GM12878 (cell line): ENCODE results near the gene PTGFRN.

Experiments
- CHD4 ChIP-seq: fragments of 200-600 bp; sonication (generic); IDR thresholded peaks from 2 replicates; pipeline ENCODE4 v1.6.1; 2016; ENCODE audit warnings: mild to moderate bottlenecking
- HCFC1 ChIP-seq: fragments of 150-350 bp; IDR thresholded peaks from 2 replicates; pipeline ENCODE4 v1.6.1; 2014; ENCODE audit warnings: low read length
- POLR2AphosphoS5 ChIP-seq: IDR thresholded peaks from 2 replicates; pipeline ENCODE4 v1.6.1; 2011; ENCODE audit warnings: mild to moderate bottlenecking, low read length, inconsistent platforms
- SRF ChIP-seq, 2 experiments: IDR thresholded peaks; 2 replicates each; pipeline ENCODE4 v1.6.1; 2011; ENCODE audit warnings: low read depth in 2 of 2, low read length in 2 of 2, mild to moderate bottlenecking in 1 of 2, moderate library complexity in 1 of 2
- SUZ12 ChIP-seq: fragments of 200-600 bp; sonication (generic); IDR thresholded peaks from one replicate; pipeline ENCODE4 v1.6.1; 2018; ENCODE audit warnings: antibody characterized with exemption, mild to moderate bottlenecking; ENCODE audit not compliant: unreplicated experiment
- TF ChIP-seq, protein P1 (sequence below): IDR thresholded peaks from 2 replicates; pipeline ENCODE4 v1.6.1; 2012; ENCODE audit warnings: mild to moderate bottlenecking, low read depth, low read length
- TF ChIP-seq, protein P2 (sequence below), 3 experiments: IDR thresholded peaks in 2 of 3; conservative IDR thresholded peaks in 1 of 3; 2 replicates each; pipeline ENCODE4 v1.5.1; 2011; ENCODE audit warnings: low read depth in 3 of 3, low read length in 3 of 3, mild to moderate bottlenecking in 3 of 3, control low read depth in 2 of 3, moderate library complexity in 2 of 3, inconsistent platforms in 1 of 3, mixed read lengths in 1 of 3; ENCODE audit not compliant: control insufficient read depth in 2 of 3, insufficient read depth in 1 of 3; ENCODE audit errors: extremely low read depth in 1 of 3

DNA sequence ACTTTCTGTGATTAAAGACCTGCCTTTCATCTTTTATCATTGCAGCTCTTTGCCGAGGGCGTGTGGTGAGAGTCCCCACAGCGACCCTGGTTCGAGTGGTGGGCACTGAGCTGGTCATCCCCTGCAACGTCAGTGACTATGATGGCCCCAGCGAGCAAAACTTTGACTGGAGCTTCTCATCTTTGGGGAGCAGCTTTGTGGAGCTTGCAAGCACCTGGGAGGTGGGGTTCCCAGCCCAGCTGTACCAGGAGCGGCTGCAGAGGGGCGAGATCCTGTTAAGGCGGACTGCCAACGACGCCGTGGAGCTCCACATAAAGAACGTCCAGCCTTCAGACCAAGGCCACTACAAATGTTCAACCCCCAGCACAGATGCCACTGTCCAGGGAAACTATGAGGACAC is 32.0 kb downstream of the PTGFRN start:
- TF ChIP-seq, protein P1, sequence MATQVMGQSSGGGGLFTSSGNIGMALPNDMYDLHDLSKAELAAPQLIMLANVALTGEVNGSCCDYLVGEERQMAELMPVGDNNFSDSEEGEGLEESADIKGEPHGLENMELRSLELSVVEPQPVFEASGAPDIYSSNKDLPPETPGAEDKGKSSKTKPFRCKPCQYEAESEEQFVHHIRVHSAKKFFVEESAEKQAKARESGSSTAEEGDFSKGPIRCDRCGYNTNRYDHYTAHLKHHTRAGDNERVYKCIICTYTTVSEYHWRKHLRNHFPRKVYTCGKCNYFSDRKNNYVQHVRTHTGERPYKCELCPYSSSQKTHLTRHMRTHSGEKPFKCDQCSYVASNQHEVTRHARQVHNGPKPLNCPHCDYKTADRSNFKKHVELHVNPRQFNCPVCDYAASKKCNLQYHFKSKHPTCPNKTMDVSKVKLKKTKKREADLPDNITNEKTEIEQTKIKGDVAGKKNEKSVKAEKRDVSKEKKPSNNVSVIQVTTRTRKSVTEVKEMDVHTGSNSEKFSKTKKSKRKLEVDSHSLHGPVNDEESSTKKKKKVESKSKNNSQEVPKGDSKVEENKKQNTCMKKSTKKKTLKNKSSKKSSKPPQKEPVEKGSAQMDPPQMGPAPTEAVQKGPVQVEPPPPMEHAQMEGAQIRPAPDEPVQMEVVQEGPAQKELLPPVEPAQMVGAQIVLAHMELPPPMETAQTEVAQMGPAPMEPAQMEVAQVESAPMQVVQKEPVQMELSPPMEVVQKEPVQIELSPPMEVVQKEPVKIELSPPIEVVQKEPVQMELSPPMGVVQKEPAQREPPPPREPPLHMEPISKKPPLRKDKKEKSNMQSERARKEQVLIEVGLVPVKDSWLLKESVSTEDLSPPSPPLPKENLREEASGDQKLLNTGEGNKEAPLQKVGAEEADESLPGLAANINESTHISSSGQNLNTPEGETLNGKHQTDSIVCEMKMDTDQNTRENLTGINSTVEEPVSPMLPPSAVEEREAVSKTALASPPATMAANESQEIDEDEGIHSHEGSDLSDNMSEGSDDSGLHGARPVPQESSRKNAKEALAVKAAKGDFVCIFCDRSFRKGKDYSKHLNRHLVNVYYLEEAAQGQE: no peak
- no peak for TF ChIP-seq SUZ12
- TF ChIP-seq HCFC1: no peak
- TF ChIP-seq, protein P2, sequence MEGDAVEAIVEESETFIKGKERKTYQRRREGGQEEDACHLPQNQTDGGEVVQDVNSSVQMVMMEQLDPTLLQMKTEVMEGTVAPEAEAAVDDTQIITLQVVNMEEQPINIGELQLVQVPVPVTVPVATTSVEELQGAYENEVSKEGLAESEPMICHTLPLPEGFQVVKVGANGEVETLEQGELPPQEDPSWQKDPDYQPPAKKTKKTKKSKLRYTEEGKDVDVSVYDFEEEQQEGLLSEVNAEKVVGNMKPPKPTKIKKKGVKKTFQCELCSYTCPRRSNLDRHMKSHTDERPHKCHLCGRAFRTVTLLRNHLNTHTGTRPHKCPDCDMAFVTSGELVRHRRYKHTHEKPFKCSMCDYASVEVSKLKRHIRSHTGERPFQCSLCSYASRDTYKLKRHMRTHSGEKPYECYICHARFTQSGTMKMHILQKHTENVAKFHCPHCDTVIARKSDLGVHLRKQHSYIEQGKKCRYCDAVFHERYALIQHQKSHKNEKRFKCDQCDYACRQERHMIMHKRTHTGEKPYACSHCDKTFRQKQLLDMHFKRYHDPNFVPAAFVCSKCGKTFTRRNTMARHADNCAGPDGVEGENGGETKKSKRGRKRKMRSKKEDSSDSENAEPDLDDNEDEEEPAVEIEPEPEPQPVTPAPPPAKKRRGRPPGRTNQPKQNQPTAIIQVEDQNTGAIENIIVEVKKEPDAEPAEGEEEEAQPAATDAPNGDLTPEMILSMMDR (IDR thresholded peaks at IDR 0.05 in 2 of 3, conservative IDR thresholded peaks at IDR 0.05 in 1 of 3; ENCODE audit: control insufficient read depth in 2 of 3, extremely low read depth in 1 of 3, insufficient read depth in 1 of 3, low read depth in 3 of 3, low read length in 3 of 3): no peak
- TF ChIP-seq CHD4: no peak
- TF ChIP-seq SRF (IDR thresholded peaks at IDR 0.05; ENCODE audit: low read depth in 2 of 2, low read length in 2 of 2): no peak
- no peak for TF ChIP-seq POLR2AphosphoS5
